ENCODE measurements around the gene MEGF10. TPM values are rescaled to one million over a fixed set of nuclear protein-coding genes. Genes with fewer than 3 reads are reported as not detected.
"Not testable (repeated sequence)": the region's sequence is repeated elsewhere in the genome, so short reads cannot be mapped to it uniquely, and the experiment has no call there.

Gene MEGF10
- total and polyA plus RNA-seq, 4 experiments from 2014 or later, result not detected

DNA sequence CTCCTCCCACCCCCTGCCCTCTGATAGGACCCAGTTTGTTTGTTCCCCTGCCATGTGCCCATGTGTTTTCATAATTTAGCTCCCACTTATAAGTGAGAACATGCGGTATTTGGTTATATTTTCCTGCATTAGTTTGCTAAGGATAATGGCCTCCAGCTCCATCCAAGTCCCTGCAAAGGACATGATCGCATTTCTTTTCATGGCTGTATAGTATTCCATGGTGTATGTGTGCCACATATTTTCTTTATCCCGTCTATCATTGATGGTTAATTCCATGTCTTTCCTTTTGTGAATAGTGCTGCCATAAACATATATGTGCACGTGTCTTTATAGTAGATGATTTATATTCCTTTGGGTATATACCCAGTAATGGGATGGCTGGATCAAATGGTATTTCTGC, 19.9 kb upstream of the MEGF10 start:
- H3K4me1 ChIP-seq (ENCODE audit: insufficient read depth, low read length); H3K27ac Mint-ChIP-seq; intact Hi-C loops (cut with micrococcal nuclease); H3K27me3 ChIP-seq (ENCODE audit: insufficient read depth, low read length); H3K36me3 ChIP-seq (ENCODE audit: insufficient read depth, low read length); DNase-seq; CTCF ChIA-PET (ENCODE audit: partially characterized antibody); H3K36me3 Mint-ChIP-seq; H3K9me3 ChIP-seq (ENCODE audit: control insufficient read depth in 1 of 2, low read length in 2 of 2); H3K4me3 Mint-ChIP-seq; H3K27ac ChIP-seq (ENCODE audit: low read depth, low read length); H3K4me3 ChIP-seq (ENCODE audit: low read length in 2 of 2); H3K4me1 Mint-ChIP-seq; POLR2A ChIA-PET (ENCODE audit: partially characterized antibody): not testable (repeated sequence)
- peaks cover 0 to 13% (median 9%) of the 10 kb centered on the region in 8 donors for H3K9me3 Mint-ChIP-seq
- H3K27me3 Mint-ChIP-seq, result peaks cover 10 to 35% of the 10 kb centered on the region in 2 donors

DNA sequence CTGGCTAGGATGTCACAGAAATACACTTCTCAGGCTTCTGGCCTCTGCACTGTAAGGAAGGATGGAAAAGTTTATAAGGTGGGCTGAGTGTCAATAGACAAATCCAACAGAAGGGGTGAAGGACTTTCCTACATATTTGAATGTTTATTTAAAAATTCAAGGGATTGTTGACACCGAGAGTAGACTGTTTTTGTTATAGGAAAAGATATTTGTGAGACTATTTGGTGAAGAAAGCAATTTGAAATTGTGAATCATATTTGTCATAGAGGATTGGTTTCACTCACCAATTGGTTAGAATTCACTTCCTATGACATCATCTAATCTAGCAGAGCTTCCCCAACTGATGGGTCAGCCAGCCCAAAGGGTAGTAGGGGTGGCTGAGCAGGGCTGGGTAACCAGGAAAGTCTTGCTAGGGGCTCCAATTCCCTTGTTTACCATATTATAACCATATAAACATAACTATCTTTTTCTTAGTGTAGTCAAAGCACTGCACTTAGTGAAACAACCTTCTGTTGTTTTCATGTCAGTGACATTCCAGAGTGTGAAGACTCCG, 14.9 kb upstream of the MEGF10 start:
- Mint-ChIP-seq H3K27ac (no peak overlapping the region), H3K36me3 (no peaks in the 10 kb centered on the region), H3K4me3 (no peak overlapping the region), H3K27me3 (peaks cover 9 to 22% of the 10 kb centered on the region in 2 donors), H3K9me3 (peaks cover 0 to 8% (median 3%) of the 10 kb centered on the region in 8 donors), H3K4me1 (no peaks in the 10 kb centered on the region)
- POLR2A ChIA-PET (ENCODE audit: partially characterized antibody), result no interaction called here
- Histone ChIP-seq H3K27me3 (ENCODE audit: insufficient read depth, low read length) (no peaks in the 10 kb centered on the region), H3K4me3 (ENCODE audit: low read length in 2 of 2) (no peak overlapping the region), H3K9me3 (ENCODE audit: control insufficient read depth in 1 of 2, low read length in 2 of 2) (no peaks in the 10 kb centered on the region), H3K36me3 (ENCODE audit: insufficient read depth, low read length) (no peaks in the 10 kb centered on the region), H3K4me1 (ENCODE audit: insufficient read depth, low read length) (no peaks in the 10 kb centered on the region), H3K27ac (ENCODE audit: low read depth, low read length) (no peak overlapping the region)
- intact Hi-C loops (cut with micrococcal nuclease), result no loop called here
- CTCF ChIA-PET (ENCODE audit: partially characterized antibody), result interaction anchor here (0.6 kb wide), 1 partner anchor 603 kb away, joined by 4 read pairs; no protein-coding TSS in a partner anchor
- DNase-seq, result no peak

DNA sequence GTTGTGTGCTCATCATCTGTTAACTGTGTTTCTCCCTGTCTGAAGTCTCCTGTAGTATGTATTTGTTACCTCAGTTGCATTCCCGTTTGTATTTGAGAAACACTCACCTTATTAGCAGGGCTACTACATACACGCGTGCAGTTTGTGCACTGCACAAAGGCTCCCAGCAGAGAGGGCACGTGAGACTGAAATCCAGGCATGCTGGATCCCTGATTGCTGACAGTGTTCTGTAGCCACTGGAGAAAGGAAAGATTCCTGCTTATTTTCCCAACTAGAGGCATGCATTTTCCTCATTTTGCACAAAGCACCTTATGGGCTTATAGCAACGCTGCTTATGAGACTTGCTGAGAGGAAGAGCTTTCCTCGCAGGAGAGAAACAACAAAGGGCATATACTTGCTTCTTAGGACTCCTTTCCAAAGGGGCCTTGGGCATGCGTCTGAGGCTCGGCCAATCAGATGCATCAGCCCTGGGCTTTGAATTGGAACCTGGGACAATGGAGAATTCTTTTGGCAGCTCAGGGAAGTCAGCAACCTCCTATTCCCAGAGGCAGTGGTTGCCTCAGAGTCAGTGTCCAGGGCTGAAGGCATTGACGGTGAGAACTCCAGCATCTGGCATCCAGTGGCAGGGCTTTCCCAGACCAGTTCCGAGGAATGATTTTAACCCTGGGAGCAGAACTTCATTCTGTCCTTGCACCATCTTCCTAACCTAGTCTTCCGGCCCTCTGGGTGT, 9.9 kb upstream of the MEGF10 start:
- Mint-ChIP-seq H3K36me3 (no peaks in the 10 kb centered on the region), H3K4me1 (no peaks in the 10 kb centered on the region), H3K27me3 (peaks cover 3% of the 10 kb centered on the region in 2 donors), H3K4me3 (no peak overlapping the region), H3K9me3 (peaks cover 0 to 2% (median 0%) of the 10 kb centered on the region in 8 donors), H3K27ac (no peak overlapping the region)
- no peak overlapping the region for H3K27ac ChIP-seq (ENCODE audit: low read depth, low read length)
- H3K4me3 ChIP-seq (ENCODE audit: low read length in 2 of 2), result no peak overlapping the region
- intact Hi-C loops (cut with micrococcal nuclease), result no loop called here
- H3K36me3 ChIP-seq (ENCODE audit: insufficient read depth, low read length), result no peaks in the 10 kb centered on the region
- CTCF ChIA-PET (ENCODE audit: partially characterized antibody), result no interaction called here
- POLR2A ChIA-PET (ENCODE audit: partially characterized antibody), result no interaction called here
- no peaks in the 10 kb centered on the region for H3K9me3 ChIP-seq (ENCODE audit: control insufficient read depth in 1 of 2, low read length in 2 of 2)
- no peak for DNase-seq
- no peaks in the 10 kb centered on the region for H3K27me3 ChIP-seq (ENCODE audit: insufficient read depth, low read length)
- no peaks in the 10 kb centered on the region for H3K4me1 ChIP-seq (ENCODE audit: insufficient read depth, low read length)

DNA sequence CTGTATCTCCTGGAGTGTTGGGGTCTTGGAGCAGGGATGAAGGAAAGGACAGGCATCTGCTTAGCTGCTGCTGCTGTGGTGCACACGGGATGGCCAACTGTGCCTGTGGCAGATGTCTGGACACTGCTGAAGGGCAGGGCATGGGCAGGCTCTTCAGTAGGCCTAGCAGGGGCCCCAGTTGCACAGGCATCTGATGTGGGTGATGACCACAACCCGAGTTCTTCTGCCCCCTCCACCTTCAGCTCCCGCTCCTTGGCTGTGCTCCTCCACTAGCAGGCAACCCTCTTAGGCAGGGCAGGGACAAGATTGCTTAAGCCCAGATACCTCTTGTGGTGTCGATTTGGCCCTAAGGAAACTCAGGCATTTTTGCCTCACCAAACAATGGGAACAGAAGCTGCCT, 9.0 kb upstream of the MEGF10 start:
- Histone ChIP-seq H3K27me3 (ENCODE audit: insufficient read depth, low read length) (no peaks in the 10 kb centered on the region), H3K9me3 (ENCODE audit: control insufficient read depth in 1 of 2, low read length in 2 of 2) (no peaks in the 10 kb centered on the region), H3K4me1 (ENCODE audit: insufficient read depth, low read length) (no peaks in the 10 kb centered on the region), H3K36me3 (ENCODE audit: insufficient read depth, low read length) (no peaks in the 10 kb centered on the region), H3K4me3 (ENCODE audit: low read length in 2 of 2) (no peak overlapping the region), H3K27ac (ENCODE audit: low read depth, low read length) (no peak overlapping the region)
- H3K9me3 Mint-ChIP-seq, result peaks cover 0 to 2% (median 0%) of the 10 kb centered on the region in 8 donors
- no peak overlapping the region for H3K4me3 Mint-ChIP-seq
- no peaks in the 10 kb centered on the region for H3K4me1 Mint-ChIP-seq
- ChIA-PET CTCF (ENCODE audit: partially characterized antibody) (no interaction called here), POLR2A (ENCODE audit: partially characterized antibody) (no interaction called here)
- no peak for DNase-seq
- intact Hi-C loops (cut with micrococcal nuclease), result no loop called here
- no peak overlapping the region for H3K27ac Mint-ChIP-seq
- no peaks in the 10 kb centered on the region for H3K36me3 Mint-ChIP-seq
- peaks cover 7% of the 10 kb centered on the region in 2 donors for H3K27me3 Mint-ChIP-seq

DNA sequence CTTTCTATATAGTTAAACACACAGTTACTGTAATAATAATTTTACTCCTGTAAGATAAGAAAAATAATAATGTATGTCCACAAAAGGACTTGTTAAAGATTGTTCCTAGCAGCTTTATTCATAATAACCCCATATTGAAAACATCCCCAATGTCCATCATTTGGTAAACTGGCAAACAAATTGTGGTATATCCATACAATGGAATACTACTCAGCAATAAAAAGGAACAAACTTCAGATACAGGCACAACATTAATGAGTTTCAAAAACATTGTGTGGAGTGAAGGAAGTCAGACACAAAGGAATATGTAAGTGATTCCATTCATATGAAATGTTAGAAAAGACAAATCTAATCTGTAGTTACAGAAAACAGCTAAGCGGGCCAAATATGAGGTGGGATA, 1.9 kb upstream of the MEGF10 start:
- H3K4me3 ChIP-seq (ENCODE audit: low read length in 2 of 2), result no peak overlapping the region
- peaks cover 12% of the 10 kb centered on the region for H3K27me3 ChIP-seq (ENCODE audit: insufficient read depth, low read length)
- peaks cover 0 to 22% (median 7%) of the 10 kb centered on the region in 4 donors for H3K4me1 Mint-ChIP-seq
- H3K27ac Mint-ChIP-seq, result no peak overlapping the region
- no peaks in the 10 kb centered on the region for H3K36me3 ChIP-seq (ENCODE audit: insufficient read depth, low read length)
- H3K27ac ChIP-seq (ENCODE audit: low read depth, low read length), result no peak overlapping the region
- H3K36me3 Mint-ChIP-seq, result no peaks in the 10 kb centered on the region
- no peaks in the 10 kb centered on the region for H3K4me1 ChIP-seq (ENCODE audit: insufficient read depth, low read length)
- H3K27me3 Mint-ChIP-seq, result peaks cover 42 to 55% of the 10 kb centered on the region in 2 donors
- peaks cover 0 to 20% (median 11%) of the 10 kb centered on the region in 8 donors for H3K9me3 Mint-ChIP-seq
- POLR2A ChIA-PET (ENCODE audit: partially characterized antibody), result no interaction called here
- CTCF ChIA-PET (ENCODE audit: partially characterized antibody), result no interaction called here
- H3K9me3 ChIP-seq (ENCODE audit: control insufficient read depth in 1 of 2, low read length in 2 of 2), result no peaks in the 10 kb centered on the region
- no peak overlapping the region for H3K4me3 Mint-ChIP-seq
- no peak for DNase-seq
- intact Hi-C loops (cut with micrococcal nuclease), result no loop called here

DNA sequence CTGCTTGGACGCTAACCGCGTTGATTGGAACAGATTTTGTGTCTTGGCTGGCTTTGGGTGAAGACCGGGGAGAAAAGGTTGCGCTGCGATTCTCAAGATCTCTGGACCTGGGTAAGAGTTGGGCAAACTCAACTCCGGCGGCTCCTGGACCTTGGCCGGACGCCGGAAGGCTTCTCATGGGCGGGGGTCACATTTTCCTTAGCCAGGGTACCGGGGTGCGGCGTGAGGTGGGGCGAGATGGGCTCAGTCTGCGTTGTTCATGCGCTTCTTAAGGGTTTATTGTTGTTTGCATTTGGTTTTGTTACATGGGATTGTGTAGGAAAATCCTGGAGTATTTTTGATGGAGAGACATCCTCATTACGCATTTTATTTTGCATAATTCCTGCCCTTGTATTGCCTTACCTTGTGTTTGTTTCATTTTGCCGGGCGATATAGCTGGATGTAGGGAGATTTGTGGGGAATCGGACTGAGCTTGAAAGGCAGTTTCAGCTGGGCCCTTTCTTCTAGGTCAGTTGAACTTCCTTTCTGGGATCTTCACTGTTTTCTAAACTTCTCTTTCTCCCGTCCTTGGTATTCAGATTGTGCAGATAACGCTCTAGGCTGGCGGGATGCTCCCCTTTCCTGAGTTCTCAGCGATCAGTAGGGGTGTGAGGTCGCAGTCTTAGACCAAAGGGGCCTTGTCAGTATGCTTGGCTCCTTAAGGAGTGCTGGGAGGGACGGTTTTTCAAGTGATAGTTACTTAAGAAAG, 524 bp downstream of the MEGF10 start:
- CTCF ChIA-PET (ENCODE audit: partially characterized antibody), result no interaction called here
- no peaks in the 10 kb centered on the region for H3K36me3 Mint-ChIP-seq
- peaks cover 0 to 22% (median 7%) of the 10 kb centered on the region in 4 donors for H3K4me1 Mint-ChIP-seq
- no peak overlapping the region for H3K27ac ChIP-seq (ENCODE audit: low read depth, low read length)
- no peak overlapping the region for H3K27ac Mint-ChIP-seq
- H3K27me3 Mint-ChIP-seq, result peaks cover 48 to 54% of the 10 kb centered on the region in 2 donors
- H3K27me3 ChIP-seq (ENCODE audit: insufficient read depth, low read length), result peaks cover 16% of the 10 kb centered on the region
- POLR2A ChIA-PET (ENCODE audit: partially characterized antibody), result no interaction called here
- H3K4me1 ChIP-seq (ENCODE audit: insufficient read depth, low read length), result no peaks in the 10 kb centered on the region
- peak overlapping the region in 3 of 8 donors; percentile 26 to 42 (median 40) for H3K4me3 Mint-ChIP-seq
- no peaks in the 10 kb centered on the region for H3K9me3 ChIP-seq (ENCODE audit: control insufficient read depth in 1 of 2, low read length in 2 of 2)
- H3K9me3 Mint-ChIP-seq, result peaks cover 0 to 20% (median 11%) of the 10 kb centered on the region in 8 donors
- H3K4me3 ChIP-seq (ENCODE audit: low read length in 2 of 2), result no peak overlapping the region
- intact Hi-C loops (cut with micrococcal nuclease), result no loop called here
- H3K36me3 ChIP-seq (ENCODE audit: insufficient read depth, low read length), result no peaks in the 10 kb centered on the region
- no peak for DNase-seq

DNA sequence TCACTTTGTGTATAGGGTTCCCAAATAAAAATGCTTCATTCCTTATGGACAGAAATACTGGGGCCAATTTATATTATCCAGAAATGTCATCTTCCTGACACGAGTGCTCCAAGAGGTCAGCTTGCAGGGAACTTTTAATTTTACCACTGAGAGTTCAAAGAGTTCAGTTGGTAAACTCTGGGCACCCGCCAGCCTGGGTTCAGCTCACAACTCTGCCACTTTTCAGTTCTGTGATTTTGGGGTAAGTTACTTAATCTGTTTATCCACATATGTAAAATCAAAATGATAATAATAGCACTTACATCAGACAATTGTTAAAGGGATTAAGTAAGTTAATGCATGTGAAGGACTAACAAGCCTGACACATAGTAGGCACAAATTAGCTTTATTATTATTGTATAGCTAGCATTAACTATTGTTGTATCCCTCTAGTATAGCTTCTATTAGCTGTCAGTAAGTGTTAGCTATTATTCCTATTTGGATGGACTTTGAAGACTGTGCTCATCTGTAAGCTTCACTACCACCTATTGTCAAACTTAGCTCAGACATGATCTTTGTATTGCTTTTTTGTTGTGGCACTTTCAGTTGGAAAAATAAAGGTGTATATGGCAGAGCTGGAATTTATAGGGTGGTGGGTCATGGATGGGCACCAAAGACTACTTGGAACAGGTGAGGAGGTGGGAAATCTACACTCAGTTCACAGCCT, 1.6 kb downstream of the MEGF10 start:
- H3K4me1 ChIP-seq (ENCODE audit: insufficient read depth, low read length), result no peaks in the 10 kb centered on the region
- H3K4me1 Mint-ChIP-seq, result peaks cover 0 to 22% (median 7%) of the 10 kb centered on the region in 4 donors
- H3K36me3 ChIP-seq (ENCODE audit: insufficient read depth, low read length), result no peaks in the 10 kb centered on the region
- H3K9me3 Mint-ChIP-seq, result peaks cover 0 to 20% (median 11%) of the 10 kb centered on the region in 8 donors
- H3K27ac ChIP-seq (ENCODE audit: low read depth, low read length), result no peak overlapping the region
- intact Hi-C loops (cut with micrococcal nuclease), result no loop called here
- no peak overlapping the region for H3K27ac Mint-ChIP-seq
- DNase-seq, result no peak
- H3K27me3 Mint-ChIP-seq, result peaks cover 49 to 52% of the 10 kb centered on the region in 2 donors
- no peak overlapping the region for H3K4me3 Mint-ChIP-seq
- no peaks in the 10 kb centered on the region for H3K36me3 Mint-ChIP-seq
- peaks cover 18% of the 10 kb centered on the region for H3K27me3 ChIP-seq (ENCODE audit: insufficient read depth, low read length)
- ChIA-PET CTCF (ENCODE audit: partially characterized antibody) (no interaction called here), POLR2A (ENCODE audit: partially characterized antibody) (no interaction called here)
- H3K9me3 ChIP-seq (ENCODE audit: control insufficient read depth in 1 of 2, low read length in 2 of 2), result no peaks in the 10 kb centered on the region
- no peak overlapping the region for H3K4me3 ChIP-seq (ENCODE audit: low read length in 2 of 2)
